K562 (cell line): ENCODE measurements around the gene HMX3. TPM values are rescaled to one million over a fixed set of nuclear protein-coding genes. Genes with fewer than 3 reads are reported as not detected.

Source experiments
- AFF4 ChIP-seq: sonication (generic); formaldehyde crosslinking; IDR thresholded peaks from 2 replicates; pipeline ENCODE4 v1.8.0; 2023; ENCODE audit warnings: mild to moderate bottlenecking, missing genetic modification reagents
- CBFA2T2 ChIP-seq: fragments of 450-650 bp; conservative IDR thresholded peaks from 2 replicates; pipeline ENCODE4 v1.6.1; 2017; ENCODE audit warnings: mild to moderate bottlenecking
- E2F1 ChIP-seq: sonication (generic); formaldehyde crosslinking; IDR thresholded peaks from 2 replicates; pipeline ENCODE4 v1.8.1; 2023; ENCODE audit warnings: mild to moderate bottlenecking, missing genetic modification reagents, moderate library complexity
- FOXK2 ChIP-seq, 2 experiments: fragments of 450-650 bp; IDR thresholded peaks in 1 of 2; conservative IDR thresholded peaks in 1 of 2; 2 replicates each; pipeline ENCODE4 v1.6.1; 2016; ENCODE audit warnings: low read depth in 2 of 2, mild to moderate bottlenecking in 1 of 2
- KLF1 ChIP-seq: fragments of 450-650 bp; IDR thresholded peaks from 2 replicates; pipeline ENCODE4 v1.6.1; 2016; ENCODE audit warnings: missing genetic modification characterization, missing compliant biosample characterization
- LCOR ChIP-seq: sonication (generic); formaldehyde crosslinking; IDR thresholded peaks from 2 replicates; pipeline ENCODE4 v1.8.0; 2022; ENCODE audit warnings: mild to moderate bottlenecking, missing genetic modification reagents
- LEF1 ChIP-seq: fragments of 450-650 bp; IDR thresholded peaks from 2 replicates; pipeline ENCODE4 v1.6.1; 2016; ENCODE audit warnings: mild to moderate bottlenecking
- MLLT1 ChIP-seq, 2 experiments: fragments of 450-650 bp; IDR thresholded peaks; 2 replicates each; pipeline ENCODE4 v1.6.1; 2016
- MYC ChIP-seq, 2 experiments: fragments of 250-450 bp in 1 of 2; sonication (Bioruptor Pico) in 1 of 2; IDR thresholded peaks; 2 replicates each; pipeline versions ENCODE4 v1.5.1 to v1.6.1; 2012 to 2021; ENCODE audit warnings: low read depth in 2 of 2, borderline replicate concordance in 1 of 2, improper control_type of control experiment in 1 of 2, low read length in 1 of 2, mild to moderate bottlenecking in 1 of 2, moderate library complexity in 1 of 2
- NELFE ChIP-seq: IDR thresholded peaks from 2 replicates; pipeline ENCODE4 v1.6.1; 2011; ENCODE audit warnings: mild to moderate bottlenecking; ENCODE audit not compliant: insufficient read depth, insufficient read length
- PML ChIP-seq: IDR thresholded peaks from 2 replicates; pipeline ENCODE4 v1.6.1; 2012; ENCODE audit warnings: low read length, inconsistent platforms
- PRDM10 ChIP-seq: fragments of 450-650 bp; IDR thresholded peaks from 2 replicates; pipeline ENCODE4 v1.6.1; 2018; ENCODE audit not compliant: partially characterized antibody
- SMARCB1 ChIP-seq: IDR thresholded peaks from 2 replicates; pipeline ENCODE4 v1.6.1; 2011; ENCODE audit warnings: improper control_type of control experiment, low read depth; ENCODE audit not compliant: insufficient read length
- TARDBP ChIP-seq: fragments of 450-650 bp; IDR thresholded peaks from 2 replicates; pipeline ENCODE4 v1.6.1; 2016
- TCF3 ChIP-seq: sonication (generic); formaldehyde crosslinking; IDR thresholded peaks from 2 replicates; pipeline ENCODE4 v1.4.0; 2020; ENCODE audit warnings: mild to moderate bottlenecking, missing genetic modification reagents
- TRIM28 ChIP-seq: fragments of 450-650 bp; IDR thresholded peaks from 2 replicates; pipeline ENCODE4 v1.6.1; 2017
- ZNF384 ChIP-seq: IDR thresholded peaks from 2 replicates; pipeline ENCODE4 v1.6.1; 2012; ENCODE audit warnings: low read depth, low read length, improper control_type of control experiment
- ZNF830 ChIP-seq: fragments of 250-450 bp; sonication (Bioruptor Pico); IDR thresholded peaks from 2 replicates; pipeline ENCODE4 v1.5.0; 2021; ENCODE audit warnings: mild to moderate bottlenecking
- polyA plus RNA-seq, 8 experiments: library from polyadenylated mRNA; depleted of rRNA in 4 of 8; stranded (reverse) in 5 of 8; unstranded in 3 of 8; fragments of >200 nt; fragmentation: Nextera tagmentation in 2 of 8; fragmentation: Illumina TruSeq in 1 of 8; extraction: Ambion mirVana in 2 of 8; extraction: Trizol in 1 of 8; gene quantifications; 2 replicates each; pipeline versions ENCODE4 v1.2.1 to v1.2.3, GENCODE V29; 2011 to 2014; ENCODE audit warnings: inconsistent platforms in 1 of 8, missing spikeins in 1 of 8
- total RNA-seq, 7 experiments: library from RNA; depleted of rRNA in 6 of 7; stranded (reverse); fragments of >200 nt in 6 of 7; fragmentation: Illumina TruSeq in 2 of 7; extraction: Trizol in 2 of 7; gene quantifications; 2 replicates each; pipeline versions ENCODE4 v1.2.1 to v1.2.3, GENCODE V29; 2011 to 2021; ENCODE audit warnings: low replicate concordance in 1 of 7

Gene HMX3
- total and polyA plus RNA-seq, 9 of the 15 experiments (the other 6 are each of a cell fraction or from before 2014, with no cell fraction given): 0.55 to 43.5 (median 7.4) TPM; not detected in 2

- TF ChIP-seq MLLT1 (IDR thresholded peaks at IDR 0.05) (peak in 1 of 2 experiments; percentile 53; a peak in 1 of 4 replicates), ZNF830 (no peak), KLF1 (peak; percentile 88), MYC (IDR thresholded peaks at IDR 0.05; ENCODE audit: low read depth, low read length) (peak; percentile 85), MYC (CRISPR knock-in tag; IDR thresholded peaks at IDR 0.05; ENCODE audit: borderline replicate concordance, low read depth) (no peak), PRDM10 (peak; percentile 90), E2F1 (CRISPR knock-in tag) (peak; percentile 60; the same call in 1 of the 2 replicates), FOXK2 (conservative IDR thresholded peaks at IDR 0.05 in 1 of 2, IDR thresholded peaks at IDR 0.05 in 1 of 2; ENCODE audit: low read depth in 2 of 2) (no peak), LCOR (peak; percentile 75; the same call in 1 of the 2 replicates), TRIM28 (no peak), CBFA2T2 (peak; percentile 97), TCF3 (CRISPR knock-in tag) (peak; percentile 96), PML (peak; percentile 85), LEF1 (peak; percentile 90), TARDBP (peak; percentile 87), SMARCB1 (no peak), AFF4 (CRISPR knock-in tag) (peak; percentile 87; the same call in 1 of the 2 replicates), ZNF384 (no peak), NELFE (no peak)
Measured at GRCh38 chr10:123134915-123135414, 805 bp upstream of the HMX3 start (continued).
